Activated T-cell treated with anti-CD3 and anti-CD28 coated beads for 24 hours (primary cell): ENCODE results near the gene TNP1.

ENCODE experiments used
- DNase-seq: peaks from one replicate; pipeline ENCODE4 v3.0.0-alpha.2; 2020; ENCODE audit warnings: low read depth

Gene TNP1

GRCh38 chr2:216859944-216860343 is at the start of gene TNP1:
Gene TNP1, minus strand, starts transcription at chr2:216860064. Its CDS starts 30 bp downstream, at chr2:216860034.
- DNase-seq, result no peak

- no peak for DNase-seq
Measured at GRCh38 chr2:216908300-216908699, 48.4 kb upstream of the TNP1 start.

GRCh38 chr2:216905649-216906329 is 45.9 kb upstream of the TNP1 start:
- no peak for DNase-seq

GRCh38 chr2:216904974-216905373 is 45.1 kb upstream of the TNP1 start:
- DNase-seq, result no peak

- DNase-seq, result no peak
Measured at GRCh38 chr2:216904554-216904953, 44.7 kb upstream of the TNP1 start.

- no peak for DNase-seq
Measured at GRCh38 chr2:216903470-216903869, 43.6 kb upstream of the TNP1 start.

GRCh38 chr2:216901273-216901672 is 41.4 kb upstream of the TNP1 start:
- no peak for DNase-seq

- no peak for DNase-seq
Measured at GRCh38 chr2:216900406-216900805, 40.5 kb upstream of the TNP1 start.

- DNase-seq, result no peak
Measured at GRCh38 chr2:216897561-216898203, 37.8 kb upstream of the TNP1 start.

- DNase-seq, result no peak
Measured at GRCh38 chr2:216890138-216890537, 30.3 kb upstream of the TNP1 start.

- no peak for DNase-seq
Measured at GRCh38 chr2:216888887-216889622, 29.2 kb upstream of the TNP1 start.

- DNase-seq, result no peak
Measured at GRCh38 chr2:216888081-216888480, 28.2 kb upstream of the TNP1 start.

GRCh38 chr2:216887138-216887537 is 27.3 kb upstream of the TNP1 start:
- no peak for DNase-seq

- no peak for DNase-seq
Measured at GRCh38 chr2:216885117-216885553, 25.3 kb upstream of the TNP1 start.

- no peak for DNase-seq
Measured at GRCh38 chr2:216884347-216884746, 24.5 kb upstream of the TNP1 start.

GRCh38 chr2:216882876-216883275 is 23.0 kb upstream of the TNP1 start:
- DNase-seq, result no peak

- no peak for DNase-seq
Measured at GRCh38 chr2:216881411-216881810, 21.5 kb upstream of the TNP1 start.

GRCh38 chr2:216880509-216881184 is 20.8 kb upstream of the TNP1 start:
- DNase-seq, result no peak

- no peak for DNase-seq
Measured at GRCh38 chr2:216879727-216880508, 20.1 kb upstream of the TNP1 start.

- DNase-seq, result no peak
Measured at GRCh38 chr2:216878072-216878471, 18.2 kb upstream of the TNP1 start.

- DNase-seq, result no peak
Measured at GRCh38 chr2:216877085-216877484, 17.2 kb upstream of the TNP1 start.

- DNase-seq, result no peak
Measured at GRCh38 chr2:216875862-216876261, 16.0 kb upstream of the TNP1 start.
